Cardiac septum (tissue), 1 donor: Measurements from ENCODE around the gene WHRN. TPM values are rescaled to one million over a fixed set of nuclear protein-coding genes. Genes with fewer than 3 reads are reported as not detected.

Experiments
- DNase-seq: peaks from one replicate; pipeline ENCODE4 v3.0.0-alpha.2; 2020; ENCODE audit warnings: low spot score
- intact Hi-C: fragments of 100-400 bp; cut with DNase I; formaldehyde crosslinking; loops from one replicate; pipeline ENCODE4 v1.14.0; 2022
- total RNA-seq: library from RNA; stranded (reverse); fragmentation: NEBNext Ultra II Directional; extraction: Animal tissue kit (Norgen Biotek cat#: 25700); gene quantifications from one replicate; pipeline ENCODE4 v1.2.1, GENCODE V29; 2021
- donor health status: DM: no; HTN: no; CAD: no.

WHRN gene
- total RNA-seq, 1 donor from 2014 or later = 0.35 TPM

DNA sequence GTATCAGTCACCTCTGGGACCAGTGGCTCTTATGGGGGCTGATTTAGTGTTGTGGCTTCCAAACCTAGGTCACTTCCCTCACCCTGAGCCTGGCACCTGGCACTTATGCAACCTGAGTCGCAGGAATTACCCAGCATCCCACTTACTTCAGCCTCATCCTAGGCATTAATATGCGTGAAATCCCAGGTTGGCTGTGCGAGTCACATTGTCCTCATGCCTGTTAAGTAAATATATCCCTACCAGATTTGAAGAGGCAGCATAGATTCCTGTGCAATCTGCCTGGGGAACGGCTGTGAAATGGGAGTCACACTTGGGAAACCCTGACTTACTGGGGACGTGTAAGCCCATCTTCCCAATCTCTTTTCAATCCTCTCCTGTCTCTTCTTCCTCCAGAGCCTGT is 74.8 kb downstream of the WHRN start:
- peak; percentile 2 for DNase-seq
- intact Hi-C loops = no loop called here

DNA sequence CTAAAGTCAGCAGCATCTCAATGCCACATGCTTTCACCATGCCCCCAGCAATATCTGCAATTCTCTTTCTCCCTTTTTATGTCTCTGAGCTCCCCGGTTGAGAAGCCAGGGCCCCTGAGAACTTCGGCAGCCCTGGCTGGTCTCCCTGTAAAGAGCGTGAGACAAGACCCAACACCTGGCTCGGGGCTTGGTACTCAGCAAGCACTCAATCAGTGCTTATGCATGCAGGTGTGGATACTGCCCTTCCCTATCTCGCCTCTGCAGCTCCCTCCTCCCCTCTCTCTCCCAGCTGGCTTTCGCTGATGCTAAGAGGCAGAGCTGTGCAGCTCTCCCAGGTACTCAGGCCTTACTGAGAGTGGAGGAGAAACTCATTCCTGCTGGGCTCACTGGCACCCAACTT is 75.8 kb downstream of the WHRN start:
- DNase-seq = peak; percentile 29
- intact Hi-C loops = no loop called here

DNA sequence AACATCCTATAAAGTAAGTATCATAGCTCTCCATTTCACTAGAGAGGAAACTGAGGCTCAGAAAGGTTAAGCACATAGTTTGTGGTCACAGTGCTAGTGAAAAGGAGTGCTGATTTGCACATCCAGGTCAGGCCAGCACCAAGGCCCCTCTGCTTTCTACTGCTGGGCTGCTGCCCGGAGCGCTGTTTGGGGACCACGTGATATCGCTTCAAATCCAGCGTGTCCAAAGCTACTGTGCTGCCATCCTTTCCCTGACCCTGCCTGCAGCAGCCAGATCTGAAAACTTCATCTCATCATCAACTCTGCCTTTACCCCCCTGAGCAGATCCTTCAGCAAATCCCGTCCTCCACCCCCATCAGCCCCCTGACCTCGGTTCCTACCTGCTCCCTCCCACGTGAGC is 76.8 kb downstream of the WHRN start:
- intact Hi-C loops = no loop called here
- DNase-seq = peak; percentile 9

DNA sequence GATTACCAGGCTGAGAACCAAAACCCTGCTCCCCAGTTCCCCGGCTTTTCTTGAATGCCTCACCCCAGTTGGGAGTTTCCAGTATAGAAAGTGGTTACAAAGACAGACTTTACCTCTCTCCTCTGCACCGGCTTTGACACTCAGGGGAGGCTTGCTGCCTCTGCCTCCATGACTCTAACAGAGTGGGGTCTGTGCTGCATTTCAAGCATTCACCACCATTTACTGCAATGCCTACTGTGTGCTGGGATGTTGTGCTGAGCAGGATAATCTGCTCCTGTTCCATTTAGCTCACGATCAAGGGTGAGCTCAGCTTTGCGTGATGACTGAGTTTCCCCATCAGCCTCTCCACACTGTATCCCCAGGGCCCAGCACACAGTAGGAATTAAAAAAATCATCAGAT is 77.6 kb downstream of the WHRN start:
- intact Hi-C loops = no loop called here
- DNase-seq = peak; percentile 33

DNA sequence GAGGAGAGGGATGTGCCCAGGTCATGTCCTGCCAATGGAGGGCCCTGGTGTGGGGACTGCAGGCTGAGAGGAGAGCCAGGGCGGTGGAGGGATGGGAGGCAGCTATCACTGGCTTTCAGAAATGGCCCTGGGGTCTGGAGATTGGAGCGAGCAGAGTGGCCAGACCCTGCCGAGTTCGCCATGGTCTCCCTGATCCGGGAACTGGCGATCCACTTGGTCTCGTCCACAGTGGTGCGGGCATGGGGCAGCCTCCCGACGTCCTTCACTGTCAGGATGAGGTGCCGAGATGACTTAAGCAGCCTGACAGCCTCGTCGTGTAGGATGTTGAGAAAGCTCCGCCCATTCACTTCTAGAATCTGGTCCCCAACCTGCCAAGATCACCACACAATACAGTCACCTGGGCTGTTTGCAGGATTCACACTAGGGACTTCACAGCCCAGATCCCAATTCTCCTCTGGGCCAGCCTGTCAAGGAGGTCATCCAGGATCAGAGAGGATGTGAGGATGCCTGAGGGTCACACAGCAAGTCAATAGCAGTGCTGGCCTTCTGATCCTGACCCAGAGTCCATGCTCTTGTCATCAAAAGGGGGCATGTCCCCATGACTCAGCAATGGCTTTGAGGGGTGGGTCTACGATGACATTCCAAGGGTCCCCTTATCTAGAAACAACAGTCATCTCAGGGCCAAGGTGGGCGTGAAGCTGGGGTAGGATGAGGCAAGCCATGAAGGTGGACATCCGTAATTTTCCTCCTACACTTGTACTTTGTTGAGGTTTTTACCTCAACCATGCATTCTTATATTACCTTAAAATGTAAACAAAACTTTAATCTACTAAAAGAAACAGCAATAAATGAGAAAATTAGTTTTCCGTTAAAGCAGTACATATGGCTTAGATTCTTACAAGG is 79.0 kb downstream of the WHRN start:
- DNase-seq = peak; percentile 38

DNA sequence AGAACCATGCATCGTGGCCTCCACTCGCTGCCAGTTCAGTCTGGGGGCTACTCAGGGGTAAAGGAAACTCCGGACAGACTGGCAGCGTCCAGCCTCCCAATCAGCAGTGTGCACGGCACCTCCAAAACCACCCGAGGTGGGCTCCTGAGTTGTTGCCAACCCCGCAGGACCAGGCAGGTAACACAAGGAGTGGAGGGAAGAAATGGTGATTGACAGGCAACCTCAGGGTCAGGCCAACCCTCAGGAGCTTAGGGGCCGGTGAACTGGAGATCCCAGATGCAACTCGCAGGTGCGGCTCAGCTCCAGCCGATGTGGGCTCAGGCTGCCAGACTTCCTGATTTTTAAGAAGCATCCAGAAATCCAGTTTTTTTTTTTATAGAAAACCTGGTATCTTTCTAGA is 80.1 kb downstream of the WHRN start:
- intact Hi-C loops = no loop called here
- peak; percentile 41 for DNase-seq

More for the DNA sequence above, 79.0 kb downstream of the WHRN start:
- intact Hi-C loops = no loop called here

DNA sequence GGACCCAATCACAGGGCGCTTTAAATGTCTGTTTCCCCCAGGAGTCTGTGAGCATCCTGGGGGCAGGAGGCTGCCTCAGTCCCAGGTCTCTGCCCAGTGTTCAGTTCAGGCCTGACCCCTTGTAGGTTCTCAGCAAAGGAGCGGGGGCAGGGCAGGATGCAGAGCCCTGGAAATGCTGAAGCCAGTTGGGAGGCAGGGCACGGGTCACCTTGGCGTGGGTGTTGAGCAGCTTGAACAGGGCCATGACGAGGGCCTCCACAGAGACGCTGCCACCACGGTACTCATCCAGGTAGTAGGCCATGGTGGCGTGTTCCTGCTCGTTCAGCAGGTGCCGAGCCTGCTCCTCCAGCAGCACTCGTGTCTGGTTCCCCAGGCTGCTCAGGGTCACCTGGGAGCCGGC is 81.1 kb downstream of the WHRN start:
- intact Hi-C loops = no loop called here
- DNase-seq = peak; percentile 38

DNA sequence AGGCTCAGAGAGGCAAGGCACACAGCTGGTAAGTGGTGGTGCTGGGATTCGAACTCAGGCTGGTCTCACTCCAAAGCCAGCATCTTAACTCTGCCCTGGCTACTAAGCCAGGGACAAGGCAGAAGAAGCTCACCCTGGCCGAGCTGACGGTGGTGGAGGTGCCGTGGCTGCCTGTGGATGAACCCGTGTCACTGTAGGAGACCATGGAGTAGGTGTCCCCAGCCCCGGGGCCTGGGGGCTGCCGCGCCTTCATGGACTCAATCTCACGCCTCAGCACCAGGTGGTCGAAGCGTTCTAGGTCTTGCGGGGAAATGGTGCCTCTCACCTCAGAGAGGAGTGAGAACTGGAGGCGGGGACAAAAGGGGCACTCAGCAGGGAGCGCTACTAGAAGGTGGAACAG is 82.1 kb downstream of the WHRN start:
- DNase-seq = peak; percentile 57
- intact Hi-C loops = no loop called here

DNA sequence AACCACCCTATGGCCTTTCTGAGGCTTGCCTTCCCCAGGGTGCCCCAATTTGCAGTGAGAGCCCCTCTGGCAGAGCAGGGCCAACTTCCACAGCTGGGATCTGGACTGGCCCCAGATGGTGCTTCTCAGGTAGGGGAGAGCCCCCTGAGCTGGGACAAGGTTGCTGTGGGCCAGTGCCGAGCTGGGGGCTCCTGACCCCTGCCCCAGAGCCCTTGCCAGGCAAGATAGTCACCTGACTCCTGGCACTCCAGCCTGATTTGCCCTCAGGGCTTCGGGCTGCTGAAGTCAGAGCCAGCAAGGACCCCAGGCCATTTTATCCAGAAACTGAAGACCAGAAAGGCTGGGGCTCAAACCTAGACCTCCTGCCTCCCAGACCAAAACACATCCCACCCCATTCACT is 84.1 kb downstream of the WHRN start:
- no peak for DNase-seq
- intact Hi-C loops = no loop called here

DNA sequence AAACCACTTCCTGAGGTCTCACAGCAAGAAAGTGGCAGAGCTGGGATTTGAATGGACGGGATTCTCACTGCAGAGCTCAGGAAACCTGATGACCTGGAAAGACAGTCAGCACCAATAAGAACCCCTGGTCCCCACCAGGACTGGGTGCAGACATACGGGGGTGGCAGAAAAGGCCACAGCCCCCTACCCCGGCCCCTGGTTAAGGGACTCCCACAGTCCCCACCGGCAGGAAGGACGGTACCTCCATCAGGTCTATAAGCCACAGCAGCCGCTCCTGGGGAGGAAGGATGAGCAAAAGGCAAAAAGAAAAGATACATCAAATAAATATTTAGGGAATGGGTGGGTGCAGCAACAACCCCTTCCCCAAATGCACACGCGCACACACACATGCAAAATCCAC is 85.5 kb downstream of the WHRN start:
- peak; percentile 19 for DNase-seq
- intact Hi-C loops = no loop called here

DNA sequence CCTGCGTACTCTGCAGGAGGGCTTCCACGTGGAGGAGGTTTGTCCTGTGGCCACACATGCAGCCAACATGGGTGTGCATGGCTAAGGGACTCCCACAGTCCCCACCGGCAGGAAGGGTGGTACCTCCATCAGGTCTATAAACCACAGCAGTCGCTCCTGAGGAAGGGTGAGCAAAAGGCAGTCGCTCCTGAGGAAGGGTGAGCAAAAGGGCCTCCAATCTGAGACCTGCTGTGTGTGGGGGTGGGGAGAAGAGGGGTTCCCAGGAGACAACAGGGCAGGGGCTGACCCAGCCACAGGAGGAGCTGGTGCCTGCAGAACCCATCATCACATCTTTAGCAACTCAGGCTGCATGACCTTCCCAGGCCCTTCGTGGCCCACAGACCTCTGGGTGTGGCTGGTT is 87.2 kb downstream of the WHRN start:
- intact Hi-C loops = no loop called here
- no peak for DNase-seq

DNA sequence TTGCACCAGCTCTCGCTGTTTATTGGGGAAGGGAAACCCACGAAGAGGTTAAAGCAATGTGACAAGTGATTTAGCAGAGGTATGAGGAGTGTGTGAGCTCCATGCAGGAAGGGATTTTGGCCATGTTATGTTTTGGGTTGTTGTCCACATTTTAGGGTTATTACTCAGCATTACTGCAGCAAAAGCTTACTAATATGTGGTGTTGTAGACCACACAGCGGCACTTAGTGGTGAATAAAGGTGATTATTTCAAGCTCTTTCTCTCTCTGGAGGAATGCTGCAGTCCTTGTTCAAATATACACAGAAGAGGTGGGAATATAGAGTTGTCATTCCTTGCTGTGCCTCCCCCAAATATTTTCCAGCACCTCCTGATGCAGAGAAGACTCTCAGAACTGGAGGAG is 87.8 kb downstream of the WHRN start:
- intact Hi-C loops = no loop called here
- no peak for DNase-seq

DNA sequence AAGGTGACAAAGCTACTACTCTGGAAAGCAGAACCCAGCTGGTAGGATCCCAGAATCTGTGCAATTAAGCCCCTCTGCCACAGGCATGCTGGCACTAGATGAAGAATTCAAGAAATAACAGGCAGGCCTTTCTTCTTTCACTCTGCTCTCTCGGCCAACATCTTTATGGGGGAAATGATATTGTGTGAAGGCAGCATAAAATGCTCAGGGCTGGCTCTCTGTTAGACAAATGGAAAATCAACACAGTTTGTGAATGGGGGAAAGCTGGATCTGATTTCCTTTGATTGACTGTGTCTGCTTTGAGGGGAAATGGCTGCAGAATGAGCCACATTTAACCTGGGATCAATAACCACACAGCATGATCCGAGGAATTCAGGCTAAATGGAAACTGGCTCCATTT is 88.4 kb downstream of the WHRN start:
- no peak for DNase-seq
- intact Hi-C loops = no loop called here

DNA sequence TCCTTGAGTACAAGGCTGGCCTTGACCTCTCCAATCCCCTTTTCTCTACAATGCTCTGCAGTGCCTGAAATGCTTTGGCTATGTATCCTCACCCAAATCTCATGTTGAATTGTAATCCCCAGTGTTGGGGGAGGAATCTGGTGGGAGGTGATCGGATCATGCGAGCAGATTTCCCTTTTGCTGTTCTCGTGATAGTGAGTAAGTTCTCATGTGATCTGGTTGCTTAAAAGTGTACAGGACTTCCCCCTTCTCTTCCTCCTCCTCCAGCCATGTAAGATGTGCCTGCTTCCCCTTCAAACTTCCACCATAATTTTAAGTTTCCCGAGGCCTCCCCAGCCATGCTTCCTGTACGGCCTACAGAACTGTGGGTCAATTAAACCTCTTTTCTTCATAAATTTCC is 89.0 kb downstream of the WHRN start:
- DNase-seq = no peak
- intact Hi-C loops = no loop called here

DNA sequence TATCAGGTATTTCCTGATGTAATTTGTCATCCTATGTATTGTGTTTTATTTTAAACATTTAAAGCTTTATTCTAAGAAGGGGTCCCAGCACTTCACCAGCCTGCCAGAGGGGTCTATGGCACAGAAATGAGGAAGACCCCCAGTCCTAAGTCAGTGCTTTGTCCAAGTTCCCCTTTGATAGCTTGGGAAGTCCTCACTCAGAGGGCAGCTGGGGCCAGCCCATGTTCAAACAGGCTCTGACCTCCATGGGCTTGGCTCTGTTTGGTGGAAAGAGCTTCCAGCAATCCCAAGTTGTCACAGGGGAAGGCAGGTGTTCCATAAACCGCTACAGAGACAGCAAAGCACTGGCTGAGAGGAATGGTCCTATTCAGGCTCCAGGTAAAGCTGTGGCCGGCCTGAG is 90.9 kb downstream of the WHRN start:
- intact Hi-C loops = no loop called here
- DNase-seq = no peak

DNA sequence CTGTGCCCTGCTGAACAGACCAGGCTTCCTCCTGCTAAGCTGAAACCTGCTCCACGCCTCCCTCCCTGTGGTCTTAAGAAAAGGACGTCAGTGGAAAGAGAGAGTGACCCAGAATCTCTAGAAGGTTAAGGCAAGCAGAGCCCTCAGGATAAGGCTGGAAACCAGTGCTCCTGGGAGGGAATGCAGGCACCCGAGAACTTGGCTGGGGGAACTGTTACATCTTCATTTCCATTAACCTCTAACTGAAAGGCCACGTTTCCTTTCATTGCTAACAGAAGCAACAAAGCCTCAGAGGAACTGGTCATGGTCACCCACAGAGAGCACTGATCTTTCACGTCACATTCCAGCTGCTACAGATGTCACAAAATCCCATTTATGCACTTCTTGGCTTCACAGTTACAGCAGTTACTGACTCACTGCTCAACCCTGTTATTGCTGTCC is 91.4 kb downstream of the WHRN start:
- intact Hi-C loops = no loop called here
- no peak for DNase-seq

DNA sequence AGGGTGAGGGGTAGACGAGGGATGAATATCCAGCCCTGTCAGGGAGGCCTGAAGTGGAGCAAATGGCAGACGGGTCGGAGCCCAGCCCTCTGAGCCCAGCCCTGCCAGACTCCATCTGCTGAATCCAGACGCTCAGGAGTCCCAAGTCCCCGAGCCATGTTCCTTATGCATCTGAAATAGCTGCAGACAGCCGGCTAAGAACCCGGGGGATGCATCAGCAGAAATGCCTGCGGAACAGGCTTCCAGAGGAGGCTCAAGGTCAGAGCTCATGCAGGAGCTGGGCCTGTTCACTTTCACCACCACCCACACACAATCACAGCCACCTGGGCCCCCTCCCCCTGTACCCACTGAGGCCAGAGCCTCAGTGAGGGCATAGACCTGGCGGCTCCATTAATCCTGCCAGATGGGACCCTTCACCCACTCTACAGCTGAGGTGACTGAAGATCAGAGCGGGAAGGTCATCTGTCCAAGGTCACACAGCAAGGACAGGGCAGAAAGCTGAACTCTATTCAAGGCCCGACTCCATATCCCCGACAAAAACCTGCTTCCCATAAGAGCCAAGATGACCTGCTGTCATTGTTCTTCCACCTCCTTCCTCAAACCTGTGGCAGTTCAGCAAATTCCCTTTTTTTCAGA is 93.1 kb downstream of the WHRN start:
- intact Hi-C loops = no loop called here
- DNase-seq = no peak

DNA sequence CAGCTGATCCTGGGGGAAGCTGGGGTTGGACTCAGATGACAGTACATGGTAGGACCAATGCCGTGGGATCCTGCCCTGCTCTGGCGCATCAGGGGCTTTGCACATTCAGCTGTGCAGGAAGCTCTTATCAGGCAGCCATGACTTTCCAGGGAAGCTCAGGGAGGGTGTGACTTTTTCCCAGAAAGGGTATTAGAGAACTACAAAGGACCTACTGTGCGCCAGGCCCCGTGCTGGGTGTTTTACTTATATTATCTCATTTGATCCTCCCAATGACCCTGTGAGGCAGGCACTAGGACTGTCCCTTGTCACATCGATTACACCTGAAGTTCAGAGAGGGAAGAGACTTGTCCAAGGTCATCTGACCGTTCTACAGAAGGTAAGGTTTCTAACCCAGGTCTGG is 93.8 kb downstream of the WHRN start:
- intact Hi-C loops = no loop called here
- DNase-seq = no peak

DNA sequence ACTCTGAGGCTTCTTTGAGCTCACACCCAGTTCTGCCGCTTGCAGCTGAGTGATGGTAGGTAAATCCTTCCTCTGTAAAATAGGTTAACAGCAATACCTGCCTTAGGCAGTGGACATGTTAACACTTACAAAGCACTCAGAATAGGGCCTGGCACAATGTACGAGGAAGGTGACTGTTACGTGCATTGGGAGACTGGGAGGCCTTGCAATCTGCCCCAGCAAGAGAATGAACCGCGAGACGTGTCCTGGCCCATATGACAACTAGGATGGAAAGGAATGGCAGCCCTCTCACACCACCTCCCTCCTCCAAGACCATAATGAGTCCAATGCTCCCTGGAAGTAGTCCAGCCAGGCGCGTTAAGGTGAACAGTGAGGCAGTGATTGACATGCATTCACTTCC is 94.4 kb downstream of the WHRN start:
- no peak for DNase-seq
- intact Hi-C loops = no loop called here

DNA sequence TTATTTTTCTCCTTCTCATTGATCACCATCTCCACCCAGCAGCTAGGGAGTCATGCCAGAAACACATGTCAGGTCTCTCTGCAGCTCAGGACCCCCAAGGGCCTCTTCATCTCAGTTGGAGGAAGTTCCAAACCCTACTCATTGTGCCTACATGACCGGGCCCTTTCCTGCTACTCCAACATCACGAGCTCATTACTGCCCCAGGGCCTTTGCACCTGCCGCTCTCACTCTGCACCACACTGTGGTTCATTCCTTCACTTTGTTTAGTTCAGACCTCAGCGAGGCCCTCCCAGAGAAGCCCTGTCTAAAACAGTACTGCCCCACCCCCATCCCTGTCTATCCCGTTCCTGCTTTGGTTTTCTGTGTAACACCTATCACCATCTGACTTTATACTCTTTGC is 95.4 kb downstream of the WHRN start:
- intact Hi-C loops = loop anchor here (5.0 to 10.0 kb wide), 2 partner anchors 175 to 607 kb away; partner anchors contain the start of gene ATP6V1G1
- no peak for DNase-seq
